LNCAP (cell line): Measurements from ENCODE around the gene OR8S1.

Source experiments
- CTCF ChIP-seq: fragments of 450-650 bp; IDR thresholded peaks from 2 replicates; pipeline ENCODE4 v1.5.1; 2017; ENCODE audit warnings: mild to moderate bottlenecking

OR8S1 gene

GRCh38 chr12:48545833-48546469, 20.5 kb downstream of the OR8S1 start:
- TF ChIP-seq CTCF, result no peak

GRCh38 chr12:48556631-48557030, 31.2 kb downstream of the OR8S1 start:
- TF ChIP-seq CTCF, result no peak

GRCh38 chr12:48557919-48558318, 32.5 kb downstream of the OR8S1 start:
- TF ChIP-seq CTCF, result no peak

GRCh38 chr12:48567731-48568130, 42.3 kb downstream of the OR8S1 start:
- no peak for TF ChIP-seq CTCF

GRCh38 chr12:48569946-48570345, 44.5 kb downstream of the OR8S1 start, which contains the start of gene LALBA:
LALBA (minus strand) TSS chr12:48570046; CDS start chr12:48570020, 26 bp downstream.
- no peak for TF ChIP-seq CTCF

- no peak for TF ChIP-seq CTCF
These were observed 46.9 kb downstream of the OR8S1 start for GRCh38 chr12:48572326-48572725.
